Measurements from ENCODE around the gene TTLL3.

TTLL3 gene

DNA sequence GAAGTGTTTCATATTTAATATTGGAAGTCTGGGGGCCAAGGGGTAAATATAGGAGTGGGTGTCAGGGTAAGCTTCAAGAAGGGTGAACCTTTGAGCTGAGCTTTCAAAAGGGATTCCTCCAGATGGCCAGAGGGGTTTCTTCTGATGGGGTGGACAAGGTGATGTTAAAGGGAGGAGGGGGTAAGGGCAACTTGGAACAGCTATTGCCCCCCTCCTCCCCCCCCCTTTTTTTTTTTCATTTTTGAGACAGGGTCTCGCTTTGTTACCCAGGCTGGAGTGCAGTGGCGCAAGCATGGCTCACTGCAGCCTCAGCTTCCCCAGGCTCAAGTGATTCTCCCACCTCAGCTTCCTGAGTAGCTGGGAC lies 2.1 kb upstream of the TTLL3 start:
- no peak for DNase-seq (ENCODE audit: low read depth in 3 of 3)

GRCh38 chr3:9808345-9809037 lies 1.6 kb upstream of the TTLL3 start:
- peak in 1 of 3 donors; percentile 40 for DNase-seq (ENCODE audit: low read depth in 3 of 3)

DNA sequence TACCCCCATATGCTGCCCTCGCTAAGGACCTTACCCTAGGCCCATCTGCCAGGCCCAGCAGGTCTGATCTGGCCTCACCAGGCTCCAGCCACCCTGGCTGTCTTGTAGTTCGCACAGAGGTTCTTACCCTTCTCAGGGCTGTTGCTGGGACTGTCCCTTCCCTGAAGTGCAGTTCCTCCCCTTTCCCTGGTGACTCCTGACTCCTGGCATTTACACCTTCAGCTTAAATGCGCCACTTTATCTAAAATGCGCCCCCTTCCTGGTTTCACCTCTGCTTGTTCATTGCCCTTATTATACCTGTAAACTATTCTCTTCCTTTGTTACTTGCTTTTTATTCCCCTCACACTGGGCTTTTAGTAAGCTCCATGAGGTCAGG lies 835 bp upstream of the TTLL3 start:
- no peak for DNase-seq (ENCODE audit: low read depth in 3 of 3)

DNA sequence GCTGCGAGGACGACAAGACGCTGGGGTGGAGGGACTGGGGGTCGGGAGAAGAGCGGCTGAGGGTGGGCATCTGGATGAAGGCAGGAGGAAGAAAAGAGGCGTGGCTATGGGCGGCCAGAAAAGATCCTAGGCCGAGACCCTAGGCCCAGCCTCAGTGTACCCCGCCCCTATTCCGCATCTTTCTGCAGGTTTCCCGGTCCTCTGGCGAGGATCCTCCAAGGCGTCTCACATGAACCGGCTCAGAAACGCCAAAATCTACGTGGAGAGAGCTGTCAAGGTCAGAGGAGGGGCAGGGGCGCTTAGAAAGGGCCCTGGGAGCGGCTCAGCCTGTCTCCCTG lies 340 bp downstream of the TTLL3 start:
- no peak for DNase-seq (ENCODE audit: low read depth in 3 of 3)

DNA sequence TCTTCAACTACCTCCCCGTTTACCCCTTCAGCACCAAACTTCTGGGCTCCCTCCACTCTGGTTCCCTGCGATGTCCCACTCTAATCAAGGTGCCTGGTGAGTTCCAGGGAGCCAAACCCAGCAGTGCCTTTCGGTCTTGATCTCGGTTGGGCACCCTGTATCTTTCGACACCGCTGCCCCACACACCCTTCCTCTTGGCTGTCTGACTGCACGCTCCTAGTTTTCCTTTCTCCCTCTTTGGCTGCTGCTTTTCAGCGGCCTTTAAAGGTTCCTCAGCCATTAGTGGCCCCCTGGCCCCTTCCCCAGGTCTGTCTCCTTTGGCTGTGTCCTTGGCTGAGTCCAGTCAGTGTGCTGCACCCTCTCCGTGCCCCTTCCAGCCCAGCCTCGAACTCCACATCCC lies 784 bp downstream of the TTLL3 start:
- no peak for DNase-seq (ENCODE audit: low read depth in 3 of 3)

GRCh38 chr3:9812870-9813483 lies 2.9 kb downstream of the TTLL3 start:
- DNase-seq (ENCODE audit: low read depth in 3 of 3), result no peak

DNA sequence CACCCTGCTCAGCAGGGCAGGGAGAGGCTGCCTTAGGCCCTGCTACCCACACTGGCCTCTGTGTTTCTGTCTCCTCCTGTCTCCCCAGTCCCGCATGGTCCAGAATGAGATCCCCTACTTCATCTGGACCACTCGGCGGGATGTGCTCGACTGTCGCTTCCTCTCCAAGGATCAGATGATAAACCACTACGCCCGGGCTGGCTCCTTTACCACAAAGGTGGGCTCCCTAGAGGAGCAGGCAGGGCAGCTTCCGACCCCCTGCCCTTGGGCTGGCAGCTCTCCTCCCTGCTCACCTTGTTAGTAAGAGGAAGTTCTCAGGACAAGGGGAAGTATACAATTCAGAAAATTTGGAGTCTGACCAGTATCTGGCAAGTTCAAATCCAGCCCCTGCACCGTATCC lies 5.9 kb downstream of the TTLL3 start:
- DNase-seq (ENCODE audit: low read depth in 3 of 3), result no peak

- no peak for DNase-seq (ENCODE audit: low read depth in 3 of 3)
These were observed 7.4 kb downstream of the TTLL3 start for GRCh38 chr3:9817436-9817835.

GRCh38 chr3:9818666-9819335 lies 8.7 kb downstream of the TTLL3 start:
- no peak for DNase-seq (ENCODE audit: low read depth in 3 of 3)

- no peak for DNase-seq (ENCODE audit: low read depth in 3 of 3)
These were observed 10.5 kb downstream of the TTLL3 start for GRCh38 chr3:9820543-9820942.

DNA sequence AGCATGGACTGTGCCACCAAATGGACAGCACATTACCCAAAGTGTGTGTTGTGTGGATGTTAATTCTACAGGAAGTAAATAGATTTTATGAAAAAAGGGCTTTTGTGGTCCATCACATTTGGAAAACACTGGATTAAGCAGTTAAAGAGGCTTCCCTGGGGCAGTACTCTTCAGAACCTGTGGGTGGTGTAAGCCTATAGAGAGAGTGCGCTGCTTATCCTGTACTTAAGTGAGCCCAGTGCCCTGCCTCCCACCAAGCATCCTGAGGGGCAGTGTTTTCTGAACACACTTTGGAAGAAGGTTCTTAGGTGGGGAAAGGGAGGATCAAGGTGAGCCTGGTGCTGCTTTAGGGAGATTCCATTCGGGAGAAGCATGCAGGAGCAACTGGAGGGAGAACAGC lies 10.9 kb downstream of the TTLL3 start:
- DNase-seq (ENCODE audit: low read depth in 3 of 3), result no peak

GRCh38 chr3:9825451-9826040 lies 15.5 kb downstream of the TTLL3 start:
- no peak for DNase-seq (ENCODE audit: low read depth in 3 of 3)

- no peak for DNase-seq (ENCODE audit: low read depth in 3 of 3)
These were observed 16.9 kb downstream of the TTLL3 start for GRCh38 chr3:9826815-9827573.

GRCh38 chr3:9828801-9829755 lies 19.0 kb downstream of the TTLL3 start:
- DNase-seq (ENCODE audit: low read depth in 3 of 3), result no peak

- no peak for DNase-seq (ENCODE audit: low read depth in 3 of 3)
These were observed 21.2 kb downstream of the TTLL3 start for GRCh38 chr3:9831253-9831652.

GRCh38 chr3:9833078-9833477 lies 23.0 kb downstream of the TTLL3 start:
- DNase-seq (ENCODE audit: low read depth in 3 of 3), result no peak

- no peak for DNase-seq (ENCODE audit: low read depth in 3 of 3)
These were observed 24.7 kb downstream of the TTLL3 start for GRCh38 chr3:9834520-9835380.

- DNase-seq (ENCODE audit: low read depth in 3 of 3), result no peak
These were observed 27.9 kb downstream of the TTLL3 start for GRCh38 chr3:9837701-9838582.

GRCh38 chr3:9838856-9839255 lies 28.8 kb downstream of the TTLL3 start:
- no peak for DNase-seq (ENCODE audit: low read depth in 3 of 3)

All from stimulated activated CD4-positive, alpha-beta T cell treated with anti-CD3 and anti-CD28 coated beads, TNF-alpha, amount 100 ng/mL, for 48 hours (primary cell).